ENCODE data around the gene TGM1.

Gene TGM1

DNA sequence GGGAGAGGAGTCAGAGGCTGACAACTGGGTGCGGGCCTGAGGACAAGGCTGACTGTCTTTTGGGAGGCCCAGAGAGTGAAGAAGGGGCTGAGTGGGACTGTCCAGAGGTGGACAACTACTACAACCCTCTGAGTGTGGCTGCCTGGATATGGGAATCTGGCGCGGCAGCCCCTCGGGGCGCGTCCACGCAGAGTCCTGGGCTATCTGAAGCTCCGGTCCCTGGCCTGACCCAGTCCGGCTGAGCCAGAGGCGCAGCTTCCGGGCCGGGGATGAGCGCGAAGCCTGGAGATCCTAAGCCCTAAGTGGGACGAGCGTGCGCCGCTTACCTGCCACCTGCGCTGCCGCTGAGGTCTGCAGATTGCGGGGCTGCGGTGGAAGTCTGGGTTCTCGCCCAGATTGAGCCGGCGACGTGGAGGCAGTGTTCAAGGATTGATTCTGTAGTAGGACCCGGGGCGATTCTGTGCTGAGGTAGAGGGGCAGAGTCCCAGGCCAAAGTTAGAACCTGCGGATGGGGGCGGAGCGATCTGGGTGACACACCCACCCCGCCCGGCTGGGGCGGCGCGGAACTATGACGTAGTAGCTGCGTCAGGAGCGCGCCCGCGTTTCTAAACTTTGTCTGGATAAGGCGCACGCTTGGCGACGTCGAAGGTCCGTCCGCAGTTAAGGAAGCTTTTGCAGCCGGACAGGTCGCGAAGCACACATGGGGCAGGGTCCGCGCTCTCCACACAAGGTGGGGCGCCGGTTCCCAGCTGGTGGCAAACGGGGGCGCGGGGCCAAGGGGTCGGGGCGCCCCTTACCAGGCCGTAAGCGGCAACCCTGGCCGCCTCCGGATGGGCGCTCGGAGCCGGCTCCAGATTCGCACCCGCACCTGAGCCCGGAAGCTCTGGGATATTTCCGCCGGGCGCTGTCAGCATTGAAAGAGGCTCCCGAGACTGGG, 36.5 kb upstream of the TGM1 start, which contains the start of the genes DHRS1 and NOP9:
Gene DHRS1 (minus strand): TSS at position 526 of the 937 bp plus-strand sequence. CDS start 674 bp downstream, outside the sequence.
Gene NOP9 (plus strand): TSS at position 596 of the 937 bp plus-strand sequence. CDS start 105 bp downstream, at position 701.
- H3K9me3 Mint-ChIP-seq, result no peaks in the 10 kb centered on the region
- ATAC-seq (replicated peaks) (peak; percentile 82), DNase-seq (peak; percentile 93 to 95 (median 93))
- peak within 1 kb of the TSS; percentile 91 to 96 for H3K27ac Mint-ChIP-seq
- peaks cover 50% of the 10 kb centered on the region for H3K36me3 Mint-ChIP-seq (ENCODE audit: insufficient read depth)
- peaks cover 33 to 51% of the 10 kb centered on the region in 2 donors for H3K4me1 Mint-ChIP-seq (ENCODE audit: low read depth in 2 of 2)
- H3K4me3 Mint-ChIP-seq, result peak within 1 kb of the TSS; percentile 89 to 91
- H3K27me3 Mint-ChIP-seq, result no peaks in the 10 kb centered on the region

GRCh38 chr14:24298892-24299254, 35.9 kb upstream of the TGM1 start:
- H3K27me3 Mint-ChIP-seq, result no peaks in the 10 kb centered on the region

GRCh38 chr14:24297190-24297964, 34.4 kb upstream of the TGM1 start:
- Mint-ChIP-seq H3K36me3 (ENCODE audit: insufficient read depth) (peaks cover 41% of the 10 kb centered on the region), H3K4me1 (ENCODE audit: low read depth in 2 of 2) (peaks cover 33 to 48% of the 10 kb centered on the region in 2 donors), H3K9me3 (no peaks in the 10 kb centered on the region), H3K27me3 (no peaks in the 10 kb centered on the region), H3K27ac (peak overlapping the region in 1 of 2 donors; percentile 92), H3K4me3 (no peak overlapping the region)
- DNase-seq, result no peak
- ATAC-seq (replicated peaks), result no peak

More at GRCh38 chr14:24298892-24299254, 35.9 kb upstream of the TGM1 start:
- peak overlapping the region; percentile 91 to 96 for H3K27ac Mint-ChIP-seq
- no peak for ATAC-seq (replicated peaks)
- peaks cover 33 to 48% of the 10 kb centered on the region in 2 donors for H3K4me1 Mint-ChIP-seq (ENCODE audit: low read depth in 2 of 2)
- peaks cover 43% of the 10 kb centered on the region for H3K36me3 Mint-ChIP-seq (ENCODE audit: insufficient read depth)
- H3K4me3 Mint-ChIP-seq, result peak overlapping the region; percentile 89 to 91
- no peaks in the 10 kb centered on the region for H3K9me3 Mint-ChIP-seq
- DNase-seq, result no peak

DNA sequence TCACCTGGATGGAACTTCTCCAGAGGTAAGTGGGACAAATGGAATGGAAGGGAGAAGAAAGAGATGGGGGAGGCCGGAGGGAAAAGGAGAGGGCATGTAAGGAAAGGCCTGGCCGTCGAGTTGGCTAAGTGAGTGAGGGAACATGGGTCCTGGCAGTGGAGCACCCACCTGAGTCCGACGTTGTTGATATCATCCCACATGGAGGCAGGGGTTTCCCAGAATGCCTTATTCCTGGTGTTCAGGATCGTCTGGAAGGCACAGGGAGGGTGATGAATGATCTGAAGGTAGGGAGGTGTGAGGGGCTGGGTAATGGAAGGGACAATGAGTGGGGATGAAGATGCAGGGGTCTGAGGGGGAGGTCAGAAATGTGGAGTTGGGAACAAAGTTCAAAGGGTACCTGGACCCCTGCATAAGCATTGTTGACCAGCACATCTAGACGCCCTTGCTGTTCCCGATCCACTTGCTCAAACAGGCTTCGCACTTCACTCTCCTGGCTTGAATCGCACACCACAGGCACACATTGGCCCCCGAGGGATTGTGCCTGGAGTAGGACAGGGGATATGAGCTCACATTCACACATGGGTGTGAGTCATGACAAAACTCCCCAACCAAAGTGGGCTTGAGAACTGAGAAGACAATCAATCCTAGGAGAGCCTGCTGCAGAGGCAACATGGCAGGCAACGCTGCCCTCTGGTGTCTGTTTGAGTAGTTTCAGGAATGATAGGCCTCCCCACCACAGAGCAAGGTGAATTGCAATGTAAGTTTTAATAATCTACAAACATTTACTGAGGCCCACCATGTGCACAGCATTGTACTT, 33.6 kb upstream of the TGM1 start:
- peak; percentile 65 for ATAC-seq (replicated peaks)
- peak overlapping the region; percentile 86 to 92 for H3K27ac Mint-ChIP-seq
- H3K4me1 Mint-ChIP-seq (ENCODE audit: low read depth in 2 of 2), result peaks cover 31 to 43% of the 10 kb centered on the region in 2 donors
- peaks cover 46% of the 10 kb centered on the region for H3K36me3 Mint-ChIP-seq (ENCODE audit: insufficient read depth)
- H3K27me3 Mint-ChIP-seq, result no peaks in the 10 kb centered on the region
- peak; percentile 62 to 69 (median 68) for DNase-seq
- no peaks in the 10 kb centered on the region for H3K9me3 Mint-ChIP-seq
- peak overlapping the region in 1 of 2 donors; percentile 5 for H3K4me3 Mint-ChIP-seq

DNA sequence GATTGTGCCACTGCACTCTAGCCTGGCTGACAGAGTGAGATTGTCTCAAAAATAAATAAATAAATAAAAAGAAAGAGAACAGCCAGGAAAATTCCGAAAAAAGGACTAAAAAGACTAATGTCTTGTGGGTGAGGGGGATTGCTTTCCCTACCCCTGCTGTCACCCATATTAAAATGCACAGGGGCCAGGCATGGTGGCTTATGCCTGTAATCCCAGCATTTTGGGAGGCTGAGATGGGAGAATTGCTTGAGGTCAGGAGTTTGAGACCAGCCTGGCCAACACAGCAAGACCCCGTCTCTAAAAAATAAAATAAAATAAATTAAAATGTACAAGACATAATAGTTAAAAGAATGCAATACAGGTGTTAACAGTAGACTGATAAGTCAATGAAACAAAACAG, 30.5 kb upstream of the TGM1 start:
- Mint-ChIP-seq H3K4me1 (ENCODE audit: low read depth in 2 of 2) (peaks cover 11 to 19% of the 10 kb centered on the region in 2 donors), H3K4me3 (no peak overlapping the region), H3K27ac (no peak overlapping the region), H3K36me3 (ENCODE audit: insufficient read depth) (peaks cover 37% of the 10 kb centered on the region), H3K9me3 (no peaks in the 10 kb centered on the region), H3K27me3 (no peaks in the 10 kb centered on the region)
- no peak for ATAC-seq (replicated peaks)
- DNase-seq, result no peak

DNA sequence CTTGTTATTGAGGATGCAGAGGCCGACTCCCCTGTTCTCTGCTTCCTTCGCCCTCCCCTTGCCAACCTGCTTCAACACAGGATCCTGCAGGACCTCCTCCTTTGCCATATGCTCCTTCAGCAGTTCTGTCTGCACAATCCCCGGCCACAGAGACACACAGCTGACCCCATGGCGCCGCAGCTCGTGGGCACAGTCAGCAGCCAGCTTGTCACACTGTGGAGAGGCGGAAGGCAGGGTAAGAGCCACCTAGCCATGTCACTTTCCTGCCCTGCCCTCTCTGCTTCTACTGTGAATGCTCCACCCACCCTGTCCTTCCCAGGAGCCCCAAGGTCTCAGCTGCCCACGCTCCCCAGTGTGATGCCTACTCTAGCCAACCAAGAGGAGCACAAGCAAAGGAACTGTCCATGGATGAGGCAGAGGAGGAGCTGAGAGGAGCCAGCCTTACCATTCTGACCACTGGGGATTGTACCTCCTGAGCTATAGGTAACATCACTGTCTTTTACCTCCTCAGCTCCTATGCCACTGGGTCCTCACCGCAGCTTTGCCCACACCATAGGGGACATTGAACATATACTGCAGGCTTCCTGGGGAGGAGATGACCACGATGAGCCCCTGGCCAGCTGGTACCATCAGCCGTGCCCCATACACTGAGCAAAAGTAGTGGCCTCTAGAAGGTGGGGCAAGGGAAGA, 29.3 kb upstream of the TGM1 start:
- no peaks in the 10 kb centered on the region for H3K9me3 Mint-ChIP-seq
- peaks cover 35% of the 10 kb centered on the region for H3K36me3 Mint-ChIP-seq (ENCODE audit: insufficient read depth)
- DNase-seq (no peak), ATAC-seq (replicated peaks) (no peak)
- no peak overlapping the region for H3K4me3 Mint-ChIP-seq
- H3K27ac Mint-ChIP-seq, result peak overlapping the region in 1 of 2 donors; percentile 35
- peaks cover 6 to 13% of the 10 kb centered on the region in 2 donors for H3K4me1 Mint-ChIP-seq (ENCODE audit: low read depth in 2 of 2)
- no peaks in the 10 kb centered on the region for H3K27me3 Mint-ChIP-seq

- Mint-ChIP-seq H3K36me3 (ENCODE audit: insufficient read depth) (peaks cover 31% of the 10 kb centered on the region), H3K4me1 (ENCODE audit: low read depth in 2 of 2) (peaks cover 2 to 7% of the 10 kb centered on the region in 2 donors), H3K27ac (peak overlapping the region in 1 of 2 donors; percentile 35), H3K27me3 (no peaks in the 10 kb centered on the region), H3K9me3 (no peaks in the 10 kb centered on the region), H3K4me3 (no peak overlapping the region)
- ATAC-seq (replicated peaks) (no peak), DNase-seq (no peak)
Observed at GRCh38 chr14:24291446-24292117, 28.6 kb upstream of the TGM1 start.

- H3K27ac Mint-ChIP-seq, result peak overlapping the region in 1 of 2 donors; percentile 79
- peaks cover 26% of the 10 kb centered on the region for H3K36me3 Mint-ChIP-seq (ENCODE audit: insufficient read depth)
- H3K9me3 Mint-ChIP-seq, result no peaks in the 10 kb centered on the region
- no peak overlapping the region for H3K4me3 Mint-ChIP-seq
- ATAC-seq (replicated peaks) (no peak), DNase-seq (no peak)
- H3K27me3 Mint-ChIP-seq, result no peaks in the 10 kb centered on the region
- no peaks in the 10 kb centered on the region for H3K4me1 Mint-ChIP-seq (ENCODE audit: low read depth in 2 of 2)
Observed at GRCh38 chr14:24290746-24291145, 27.8 kb upstream of the TGM1 start.

DNA sequence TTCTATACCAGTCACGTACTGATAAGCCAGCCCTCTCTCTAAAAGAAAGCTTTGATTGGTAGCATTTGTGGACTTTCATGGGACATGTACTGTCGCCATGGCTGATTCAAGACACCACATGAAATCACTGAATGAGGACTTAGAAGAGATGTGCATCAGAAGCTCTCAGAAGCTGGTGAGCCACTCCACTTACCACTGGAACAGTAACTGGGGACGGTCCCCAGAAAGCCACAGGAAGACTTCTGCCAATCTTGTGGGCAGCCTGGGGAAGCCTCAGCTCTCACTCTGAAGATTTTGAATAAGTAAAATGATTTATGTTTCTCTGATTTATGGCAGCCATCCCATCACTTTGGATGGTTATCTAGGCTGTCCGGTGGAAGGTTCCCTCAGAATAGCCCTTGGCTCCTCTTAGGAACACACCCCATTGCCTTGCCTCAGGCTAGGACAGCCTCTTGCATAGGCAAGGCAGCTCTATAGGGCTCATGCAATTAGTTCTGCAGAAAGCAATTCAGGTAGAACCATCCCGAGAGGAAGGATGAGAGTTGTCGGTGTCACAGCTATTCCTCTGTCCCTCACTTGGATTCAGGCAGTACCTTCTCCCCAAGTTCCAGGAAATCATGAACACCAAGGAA, 26.8 kb upstream of the TGM1 start:
- Mint-ChIP-seq H3K27ac (peak overlapping the region in 1 of 2 donors; percentile 57), H3K27me3 (no peaks in the 10 kb centered on the region), H3K4me1 (ENCODE audit: low read depth in 2 of 2) (no peaks in the 10 kb centered on the region), H3K9me3 (no peaks in the 10 kb centered on the region), H3K4me3 (no peak overlapping the region), H3K36me3 (ENCODE audit: insufficient read depth) (peaks cover 20% of the 10 kb centered on the region)
- no peak for DNase-seq
- ATAC-seq (replicated peaks), result peak; percentile 12

DNA sequence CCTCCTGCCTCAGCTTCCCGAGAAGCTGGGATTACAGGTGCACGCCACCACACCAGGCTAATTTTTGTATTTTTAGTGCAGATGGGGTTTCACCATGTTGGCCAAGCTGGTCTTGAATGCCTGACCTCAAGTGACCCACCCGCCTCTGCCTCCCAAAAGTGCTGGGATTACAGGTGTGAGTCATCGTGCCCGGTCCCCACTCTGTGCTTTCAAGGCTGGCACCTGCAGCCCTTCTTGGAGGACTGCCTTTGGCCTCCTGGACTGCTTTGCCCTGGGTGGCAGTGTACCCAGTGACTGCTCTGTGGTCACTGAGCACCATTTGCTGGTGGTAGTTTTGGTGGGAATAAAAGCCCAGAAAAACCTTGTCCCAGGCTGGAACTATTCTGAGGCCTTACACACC, 24.0 kb upstream of the TGM1 start:
- Mint-ChIP-seq H3K4me1 (ENCODE audit: low read depth in 2 of 2) (no peaks in the 10 kb centered on the region), H3K9me3 (no peaks in the 10 kb centered on the region), H3K4me3 (no peak overlapping the region), H3K27ac (peak overlapping the region in 1 of 2 donors; percentile 36), H3K27me3 (no peaks in the 10 kb centered on the region), H3K36me3 (ENCODE audit: insufficient read depth) (peaks cover 6% of the 10 kb centered on the region)
- DNase-seq (no peak), ATAC-seq (replicated peaks) (no peak)

GRCh38 chr14:24285351-24285750, 22.4 kb upstream of the TGM1 start:
- peaks cover 0 to 4% of the 10 kb centered on the region in 2 donors for H3K4me1 Mint-ChIP-seq (ENCODE audit: low read depth in 2 of 2)
- no peaks in the 10 kb centered on the region for H3K9me3 Mint-ChIP-seq
- H3K36me3 Mint-ChIP-seq (ENCODE audit: insufficient read depth), result peaks cover 4% of the 10 kb centered on the region
- no peaks in the 10 kb centered on the region for H3K27me3 Mint-ChIP-seq
- DNase-seq (no peak), ATAC-seq (replicated peaks) (no peak)
- no peak overlapping the region for H3K4me3 Mint-ChIP-seq
- peak overlapping the region in 1 of 2 donors; percentile 46 for H3K27ac Mint-ChIP-seq
